HepG2 (cell line): ENCODE measurements around the gene WDR6. TPM values are rescaled to one million over a fixed set of nuclear protein-coding genes. Genes with fewer than 3 reads are reported as not detected.

Experiments
- ATM ChIP-seq: fragments of 450-650 bp; IDR thresholded peaks from 2 replicates; pipeline ENCODE4 v1.7.1; 2017; ENCODE audit warnings: mild to moderate bottlenecking, borderline replicate concordance
- CC2D1A ChIP-seq: sonication (generic); formaldehyde crosslinking; IDR thresholded peaks from 2 replicates; pipeline ENCODE4 v1.8.1; 2023; ENCODE audit warnings: mild to moderate bottlenecking, missing genetic modification reagents
- CEBPG ChIP-seq: IDR thresholded peaks from 2 replicates; pipeline ENCODE4 v1.6.1; 2016
- CENPX ChIP-seq: sonication (generic); formaldehyde crosslinking; IDR thresholded peaks from 2 replicates; pipeline ENCODE4 v1.9.0; 2021; ENCODE audit warnings: mild to moderate bottlenecking, missing genetic modification reagents, moderate library complexity
- ELF4 ChIP-seq: sonication (generic); formaldehyde crosslinking; IDR thresholded peaks from 2 replicates; pipeline ENCODE4 v1.5.0; 2020; ENCODE audit warnings: missing genetic modification reagents, mild to moderate bottlenecking, moderate library complexity, borderline replicate concordance
- HNRNPL ChIP-seq: fragments of 200-400 bp; formaldehyde crosslinking; IDR thresholded peaks from 2 replicates; pipeline ENCODE4 v1.6.1; 2017; ENCODE audit warnings: mild to moderate bottlenecking, low read depth, low read length
- HOXA5 ChIP-seq: sonication (generic); formaldehyde crosslinking; IDR thresholded peaks from 2 replicates; pipeline ENCODE4 v1.4.0; 2020; ENCODE audit warnings: missing genetic modification reagents
- ISX ChIP-seq: sonication (generic); formaldehyde crosslinking; conservative IDR thresholded peaks from 2 replicates; pipeline ENCODE4 v1.5.0; 2020; ENCODE audit warnings: missing genetic modification reagents
- KDM3A ChIP-seq: IDR thresholded peaks from 2 replicates; pipeline ENCODE4 v1.6.1; 2018; ENCODE audit warnings: low read depth, missing compliant biosample characterization
- SNAPC4 ChIP-seq: sonication (generic); formaldehyde crosslinking; IDR thresholded peaks from 2 replicates; pipeline ENCODE4 v1.4.0; 2020; ENCODE audit warnings: mild to moderate bottlenecking, missing genetic modification reagents
- TAF15 ChIP-seq: fragments of 200-400 bp; formaldehyde crosslinking; IDR thresholded peaks from one replicate; pipeline ENCODE4 v1.6.1; 2018; ENCODE audit warnings: mild to moderate bottlenecking, low read depth, low read length; ENCODE audit not compliant: poor library complexity, severe bottlenecking
- TERF1 ChIP-seq: sonication (generic); formaldehyde crosslinking; IDR thresholded peaks from 2 replicates; pipeline ENCODE4 v1.8.0; 2022; ENCODE audit warnings: mild to moderate bottlenecking, missing genetic modification reagents, moderate library complexity
- U2AF1 ChIP-seq: fragments of 200-400 bp; formaldehyde crosslinking; optimal IDR thresholded peaks from 2 replicates; pipeline ENCODE3; 2017; ENCODE audit warnings: mild to moderate bottlenecking, low read depth, low read length
- ZBTB1 ChIP-seq: sonication (generic); formaldehyde crosslinking; IDR thresholded peaks from 2 replicates; pipeline ENCODE4 v1.4.0; 2020; ENCODE audit warnings: missing genetic modification reagents, borderline replicate concordance
- ZBTB20 ChIP-seq: sonication (generic); formaldehyde crosslinking; IDR thresholded peaks from 2 replicates; pipeline ENCODE4 v1.8.1; 2023; ENCODE audit warnings: missing genetic modification reagents, low read depth, mild to moderate bottlenecking, borderline replicate concordance
- ZNF567 ChIP-seq: sonication (generic); formaldehyde crosslinking; IDR thresholded peaks from 2 replicates; pipeline ENCODE4 v1.8.1; 2023; ENCODE audit warnings: mild to moderate bottlenecking, missing genetic modification reagents, borderline replicate concordance
- ZNF574 ChIP-seq: sonication (generic); formaldehyde crosslinking; IDR thresholded peaks from 2 replicates; pipeline ENCODE4 v1.4.0; 2020; ENCODE audit warnings: missing genetic modification reagents
- ZNF724P ChIP-seq: sonication (generic); formaldehyde crosslinking; IDR thresholded peaks from 2 replicates; pipeline ENCODE4 v1.8.0; 2022; ENCODE audit warnings: missing genetic modification reagents, borderline replicate concordance
- ZNF737 ChIP-seq: sonication (generic); formaldehyde crosslinking; IDR thresholded peaks from 2 replicates; pipeline ENCODE4 v1.5.0; 2020; ENCODE audit warnings: missing genetic modification reagents, mild to moderate bottlenecking, borderline replicate concordance
- ZNF788 ChIP-seq: sonication (generic); formaldehyde crosslinking; IDR thresholded peaks from 2 replicates; pipeline ENCODE4 v1.5.0; 2020; ENCODE audit warnings: mild to moderate bottlenecking, missing genetic modification reagents, borderline replicate concordance
- polyA plus RNA-seq, 8 experiments: library from polyadenylated mRNA; depleted of rRNA in 3 of 8; stranded (reverse) in 7 of 8; unstranded in 1 of 8; fragments of >200 nt; fragmentation: Illumina TruSeq in 4 of 8; extraction: Trizol in 4 of 8; gene quantifications; 2 replicates each; pipeline versions ENCODE4 v1.2.1 to v1.2.3, GENCODE V29; 2011 to 2016; ENCODE audit warnings: low read depth in 4 of 8, missing spikeins in 1 of 8, mixed read lengths in 1 of 8; ENCODE audit not compliant: insufficient read depth in 1 of 8
- total RNA-seq, 5 experiments: library from RNA; depleted of rRNA; stranded (reverse); fragments of >200 nt; fragmentation: Illumina TruSeq; extraction: Trizol; gene quantifications; 2 replicates each; pipeline ENCODE4 v1.2.3, GENCODE V29; 2016; ENCODE audit warnings: low read depth in 1 of 5

The WDR6 gene
- total and polyA plus RNA-seq, 2 of the 13 experiments (the other 11 are each of a cell fraction or from before 2014, with no cell fraction given): 73.4 to 139 TPM

- TF ChIP-seq KDM3A (CRISPR knock-in tag) (no peak), TERF1 (CRISPR knock-in tag) (no peak), ZNF737 (no peak), ISX (CRISPR knock-in tag) (no peak), ZNF567 (CRISPR knock-in tag) (no peak), HOXA5 (peak; percentile 19; the same call in 1 of the 2 replicates), TAF15 (peak; percentile 30), ATM (no peak), ZNF574 (CRISPR knock-in tag) (peak; percentile 82), U2AF1 (no peak), CC2D1A (CRISPR knock-in tag) (no peak), CENPX (CRISPR knock-in tag) (no peak), ZNF724P (no peak), ZBTB1 (no peak), HNRNPL (no peak), SNAPC4 (CRISPR knock-in tag) (no peak), CEBPG (CRISPR knock-in tag) (no peak), ELF4 (CRISPR knock-in tag) (0 out of 2 replicates have a peak, but pooled peaks have one; percentile 75), ZNF788 (CRISPR knock-in tag) (peak; percentile 57; the same call in 1 of the 2 replicates), ZBTB20 (CRISPR knock-in tag) (no peak)
Measured at GRCh38 chr3:49017971-49018706, 10.9 kb downstream of the WDR6 start, which contains the start of gene DALRD3 (continued).
